ENCODE results near the gene TMED4. TPM values are rescaled to one million over a fixed set of nuclear protein-coding genes. Genes with fewer than 3 reads are reported as not detected.

The TMED4 gene
- total and polyA plus RNA-seq, 2 donors (not counting 3 experiments of a cell fraction or from before 2014, with no cell fraction given): 63.4 to 89.7 TPM

DNA sequence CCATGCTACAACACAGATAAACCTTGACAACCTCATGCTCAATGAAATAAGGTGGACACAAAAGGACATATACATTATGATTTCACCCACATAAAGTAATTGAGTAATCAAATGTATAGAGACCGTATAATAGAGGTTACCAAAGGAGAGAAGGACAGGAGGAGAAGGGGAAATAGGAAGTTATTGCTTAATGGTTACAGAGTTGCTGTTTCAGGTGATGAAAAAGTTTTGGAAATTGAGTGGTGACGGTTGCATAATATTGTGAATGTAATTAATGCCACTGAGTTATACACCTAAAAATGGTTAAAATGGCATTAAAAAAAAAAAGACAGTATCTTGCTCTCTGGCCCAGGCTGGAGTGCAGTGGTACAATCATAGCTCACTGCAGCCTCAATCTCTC, 22.9 kb upstream of the TMED4 start:
- H3K9me1 ChIP-seq (replicated peaks; ENCODE audit: control insufficient read depth, extremely low read depth, insufficient read depth, low read length): no peaks in the 10 kb centered on the region
- TF ChIP-seq POLR2AphosphoS5 (IDR thresholded peaks at IDR 0.05; ENCODE audit: insufficient read depth, low read depth, low read length): no peak
- TF ChIP-seq, protein P1, sequence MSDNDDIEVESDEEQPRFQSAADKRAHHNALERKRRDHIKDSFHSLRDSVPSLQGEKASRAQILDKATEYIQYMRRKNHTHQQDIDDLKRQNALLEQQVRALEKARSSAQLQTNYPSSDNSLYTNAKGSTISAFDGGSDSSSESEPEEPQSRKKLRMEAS (IDR thresholded peaks at IDR 0.05; ENCODE audit: insufficient read depth, insufficient read length): no peak
- TF ChIP-seq EZH2 (IDR thresholded peaks at IDR 0.05; ENCODE audit: borderline replicate concordance, low read depth, low read length, severe bottlenecking): no peak
- TF ChIP-seq, protein P2, sequence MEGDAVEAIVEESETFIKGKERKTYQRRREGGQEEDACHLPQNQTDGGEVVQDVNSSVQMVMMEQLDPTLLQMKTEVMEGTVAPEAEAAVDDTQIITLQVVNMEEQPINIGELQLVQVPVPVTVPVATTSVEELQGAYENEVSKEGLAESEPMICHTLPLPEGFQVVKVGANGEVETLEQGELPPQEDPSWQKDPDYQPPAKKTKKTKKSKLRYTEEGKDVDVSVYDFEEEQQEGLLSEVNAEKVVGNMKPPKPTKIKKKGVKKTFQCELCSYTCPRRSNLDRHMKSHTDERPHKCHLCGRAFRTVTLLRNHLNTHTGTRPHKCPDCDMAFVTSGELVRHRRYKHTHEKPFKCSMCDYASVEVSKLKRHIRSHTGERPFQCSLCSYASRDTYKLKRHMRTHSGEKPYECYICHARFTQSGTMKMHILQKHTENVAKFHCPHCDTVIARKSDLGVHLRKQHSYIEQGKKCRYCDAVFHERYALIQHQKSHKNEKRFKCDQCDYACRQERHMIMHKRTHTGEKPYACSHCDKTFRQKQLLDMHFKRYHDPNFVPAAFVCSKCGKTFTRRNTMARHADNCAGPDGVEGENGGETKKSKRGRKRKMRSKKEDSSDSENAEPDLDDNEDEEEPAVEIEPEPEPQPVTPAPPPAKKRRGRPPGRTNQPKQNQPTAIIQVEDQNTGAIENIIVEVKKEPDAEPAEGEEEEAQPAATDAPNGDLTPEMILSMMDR (IDR thresholded peaks at IDR 0.05; ENCODE audit: extremely low read depth in 1 of 2, insufficient read depth in 1 of 2, low read depth in 1 of 2, low read length in 2 of 2): no peak
- TF ChIP-seq POLR2A (IDR thresholded peaks at IDR 0.05; ENCODE audit: low read depth, low read length): no peak
- TF ChIP-seq MYC (IDR thresholded peaks at IDR 0.05; ENCODE audit: low read depth, low read length): no peak
- no peak overlapping the region for H2AFZ ChIP-seq (ENCODE audit: low read depth, low read length)
- peaks cover 30% of the 10 kb centered on the region for H3K79me2 ChIP-seq (ENCODE audit: control insufficient read depth, insufficient read depth, low read length)
- no peaks in the 10 kb centered on the region for H3K36me3 ChIP-seq (ENCODE audit: control insufficient read depth in 2 of 2, extremely low read depth in 1 of 2, insufficient read depth in 2 of 2, low read length in 2 of 2)
- H4K20me1 ChIP-seq (replicated peaks; ENCODE audit: control insufficient read depth, extremely low read depth, insufficient read depth, low read length): no peaks in the 10 kb centered on the region
- dilution Hi-C loops (cut with MboI; ENCODE audit: extremely low pct_ligation_motif_present, low sequenced_read_pairs): no loop called here
- DNase-seq (ENCODE audit: low read depth, low spot score) (no peak), FAIRE-seq (no peak)
- H3K4me2 ChIP-seq (ENCODE audit: insufficient read depth, low read length): no peak overlapping the region
- H3K9ac ChIP-seq (replicated peaks; ENCODE audit: extremely low read depth, insufficient read depth, low read length): no peak overlapping the region
- no peak overlapping the region for H3K27ac ChIP-seq (ENCODE audit: insufficient read depth, low read depth, low read length)
- peaks cover 2 to 6% of the 10 kb centered on the region in 2 experiments for H3K27me3 ChIP-seq (ENCODE audit: control insufficient read depth in 2 of 2, insufficient read depth in 2 of 2, low read length in 2 of 2)
- ChIA-PET POLR2A (no interaction called here), CTCF (interaction anchor here (0.6 to 1.3 kb wide), 3 partner anchors 29 to 196 kb away, joined by 3 read pairs; no protein-coding TSS in a partner anchor)
- no peaks in the 10 kb centered on the region for H3K9me3 ChIP-seq (replicated peaks; ENCODE audit: control insufficient read depth, insufficient read depth, low read length)
- BruUV-seq (replicated peaks): no TSS peak
- peaks cover 11% of the 10 kb centered on the region for H3K4me1 ChIP-seq (ENCODE audit: control insufficient read depth, extremely low read depth, insufficient read depth, low read length)
- intact Hi-C loops (cut with micrococcal nuclease): no loop called here
- H3K4me3 ChIP-seq (replicated peaks in 1 of 3; ENCODE audit: insufficient read depth in 1 of 3, low read depth in 1 of 3, low read length in 3 of 3): no peak overlapping the region

DNA sequence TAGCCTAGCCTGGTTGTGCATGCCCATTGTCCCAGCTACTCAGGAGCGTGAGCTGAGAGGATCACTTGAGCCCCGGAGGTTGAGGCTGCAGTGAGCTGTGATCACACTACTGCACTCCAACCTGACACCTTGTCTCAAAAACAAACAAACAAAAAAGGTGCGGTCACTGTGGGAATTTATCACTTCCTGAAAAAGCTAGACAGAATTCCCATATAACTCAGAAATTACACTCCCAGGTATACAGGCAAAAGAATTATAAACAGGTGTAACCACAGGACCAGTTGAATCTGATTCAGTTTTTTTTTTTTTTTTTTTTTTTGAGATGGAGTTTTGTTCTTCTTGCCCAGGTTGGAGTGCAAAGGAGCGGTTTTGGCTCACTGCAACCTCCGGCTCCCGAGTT, 21.2 kb upstream of the TMED4 start:
- no peak overlapping the region for H2AFZ ChIP-seq (ENCODE audit: low read depth, low read length)
- FAIRE-seq (no peak), DNase-seq (ENCODE audit: low read depth, low spot score) (no peak)
- H3K9me3 ChIP-seq (replicated peaks; ENCODE audit: control insufficient read depth, insufficient read depth, low read length): no peaks in the 10 kb centered on the region
- no peak overlapping the region for H3K9ac ChIP-seq (replicated peaks; ENCODE audit: extremely low read depth, insufficient read depth, low read length)
- no peak overlapping the region for H3K4me2 ChIP-seq (ENCODE audit: insufficient read depth, low read length)
- H3K9me1 ChIP-seq (replicated peaks; ENCODE audit: control insufficient read depth, extremely low read depth, insufficient read depth, low read length): no peaks in the 10 kb centered on the region
- no peaks in the 10 kb centered on the region for H3K36me3 ChIP-seq (ENCODE audit: control insufficient read depth in 2 of 2, extremely low read depth in 1 of 2, insufficient read depth in 2 of 2, low read length in 2 of 2)
- dilution Hi-C loops (cut with MboI; ENCODE audit: extremely low pct_ligation_motif_present, low sequenced_read_pairs) (no loop called here), intact Hi-C loops (cut with micrococcal nuclease) (no loop called here)
- H4K20me1 ChIP-seq (replicated peaks; ENCODE audit: control insufficient read depth, extremely low read depth, insufficient read depth, low read length): no peaks in the 10 kb centered on the region
- H3K79me2 ChIP-seq (ENCODE audit: control insufficient read depth, insufficient read depth, low read length): peaks cover 13% of the 10 kb centered on the region
- CTCF ChIA-PET: interaction anchor here (0.7 kb wide), 1 partner anchor 12 kb away, joined by 4 read pairs; no protein-coding TSS in a partner anchor
- H3K4me3 ChIP-seq (replicated peaks in 1 of 3; ENCODE audit: insufficient read depth in 1 of 3, low read depth in 1 of 3, low read length in 3 of 3): no peak overlapping the region
- H3K27me3 ChIP-seq (ENCODE audit: control insufficient read depth in 2 of 2, insufficient read depth in 2 of 2, low read length in 2 of 2): peaks cover 2 to 6% of the 10 kb centered on the region in 2 experiments
- H3K4me1 ChIP-seq (ENCODE audit: control insufficient read depth, extremely low read depth, insufficient read depth, low read length): peaks cover 11% of the 10 kb centered on the region
- no peak overlapping the region for H3K27ac ChIP-seq (ENCODE audit: insufficient read depth, low read depth, low read length)
- BruUV-seq (replicated peaks): no TSS peak
- TF ChIP-seq EZH2 (IDR thresholded peaks at IDR 0.05; ENCODE audit: borderline replicate concordance, low read depth, low read length, severe bottlenecking): no peak
- no peak for TF ChIP-seq POLR2AphosphoS5 (IDR thresholded peaks at IDR 0.05; ENCODE audit: insufficient read depth, low read depth, low read length)
- TF ChIP-seq, protein P1 (IDR thresholded peaks at IDR 0.05; ENCODE audit: insufficient read depth, insufficient read length): no peak
- no peak for TF ChIP-seq FOS (IDR thresholded peaks at IDR 0.05; ENCODE audit: borderline replicate concordance, insufficient read depth, low read length)
- no peak for TF ChIP-seq JUN (IDR thresholded peaks at IDR 0.05; ENCODE audit: borderline replicate concordance, insufficient read depth, insufficient read length, low read depth)
- no peak for TF ChIP-seq GATA2 (IDR thresholded peaks at IDR 0.05; ENCODE audit: insufficient read depth, insufficient read length, low read depth, low read length)
- TF ChIP-seq POLR2A (IDR thresholded peaks at IDR 0.05; ENCODE audit: low read depth, low read length): no peak
- TF ChIP-seq MYC (IDR thresholded peaks at IDR 0.05; ENCODE audit: low read depth, low read length): no peak
- TF ChIP-seq, protein P2 (IDR thresholded peaks at IDR 0.05; ENCODE audit: extremely low read depth in 1 of 2, insufficient read depth in 1 of 2, low read depth in 1 of 2, low read length in 2 of 2): no peak
- POLR2A ChIA-PET: no interaction called here
